ENCODE measurements around the gene CDH4. TPM values are rescaled to one million over a fixed set of nuclear protein-coding genes. Genes with fewer than 3 reads are reported as not detected.

The CDH4 gene
- total RNA-seq, 4 donors from 2014 or later = 0.71 to 4.2 (median 2.9) TPM

GRCh38 chr20:61726979-61727378, 474.9 kb downstream of the CDH4 start:
- intact Hi-C loops (cut with DNase I; ENCODE audit: low total_unique reads) = no loop called here
- WGBS, 2 donors = 94 to 96% methylated on average over 5 of the region's 5 CpGs
- no peak for DNase-seq (ENCODE audit: low spot score in 2 of 2)
- H3K4me3 ChIP-seq (ENCODE audit: low read depth, poor library complexity, severe bottlenecking) = no peak overlapping the region
- no peak for TF ChIP-seq POLR2A (IDR thresholded peaks at IDR 0.05)
- no peak for TF ChIP-seq CTCF (IDR thresholded peaks at IDR 0.05)

GRCh38 chr20:61727761-61728160, 475.7 kb downstream of the CDH4 start:
- intact Hi-C loops (cut with DNase I; ENCODE audit: low total_unique reads) = no loop called here
- H3K4me3 ChIP-seq (ENCODE audit: low read depth, poor library complexity, severe bottlenecking) = no peak overlapping the region
- no peak for TF ChIP-seq CTCF (IDR thresholded peaks at IDR 0.05)
- no peak for TF ChIP-seq POLR2A (IDR thresholded peaks at IDR 0.05)
- 53 to 80% methylated on average over 2 of the region's 2 CpGs for whole genome bisulfite sequencing, 2 donors
- DNase-seq (ENCODE audit: low spot score in 2 of 2) = no peak

DNA sequence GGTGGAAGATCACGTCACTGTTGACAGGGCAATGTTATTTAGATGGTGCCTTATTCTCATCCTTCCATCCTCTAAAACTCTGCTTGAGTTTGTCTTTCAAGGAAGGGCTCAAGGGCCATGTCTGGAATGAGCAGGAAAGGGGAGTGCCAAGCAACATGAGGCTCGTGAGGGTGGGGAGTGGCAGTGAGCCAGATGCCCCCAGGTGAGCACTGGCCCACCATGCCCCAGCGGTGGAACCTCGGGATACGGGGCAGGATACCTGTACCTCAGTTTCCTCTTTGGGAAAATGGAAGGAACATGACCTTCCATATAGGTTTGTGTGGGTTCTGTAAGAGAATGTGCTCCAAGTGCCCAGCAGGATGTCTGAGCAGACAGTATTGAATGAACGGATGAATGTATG, 476.3 kb downstream of the CDH4 start:
- 75 to 76% methylated on average over 6 of the region's 6 CpGs for WGBS, 2 donors
- H3K4me3 ChIP-seq (ENCODE audit: low read depth, poor library complexity, severe bottlenecking) = no peak overlapping the region
- DNase-seq (ENCODE audit: low spot score in 2 of 2) = no peak
- no peak for TF ChIP-seq POLR2A (IDR thresholded peaks at IDR 0.05)
- TF ChIP-seq CTCF (IDR thresholded peaks at IDR 0.05) = no peak
- intact Hi-C loops (cut with DNase I; ENCODE audit: low total_unique reads) = no loop called here

GRCh38 chr20:61728786-61729770, 477.0 kb downstream of the CDH4 start:
- no peak for TF ChIP-seq POLR2A (IDR thresholded peaks at IDR 0.05)
- no peak for TF ChIP-seq CTCF (IDR thresholded peaks at IDR 0.05)
- no peak for DNase-seq (ENCODE audit: low spot score in 2 of 2)
- WGBS, 2 donors = 58 to 77% methylated on average over 24 to 28 of the region's 28 CpGs
- intact Hi-C loops (cut with DNase I; ENCODE audit: low total_unique reads) = no loop called here
- H3K4me3 ChIP-seq (ENCODE audit: low read depth, poor library complexity, severe bottlenecking) = no peak overlapping the region

DNA sequence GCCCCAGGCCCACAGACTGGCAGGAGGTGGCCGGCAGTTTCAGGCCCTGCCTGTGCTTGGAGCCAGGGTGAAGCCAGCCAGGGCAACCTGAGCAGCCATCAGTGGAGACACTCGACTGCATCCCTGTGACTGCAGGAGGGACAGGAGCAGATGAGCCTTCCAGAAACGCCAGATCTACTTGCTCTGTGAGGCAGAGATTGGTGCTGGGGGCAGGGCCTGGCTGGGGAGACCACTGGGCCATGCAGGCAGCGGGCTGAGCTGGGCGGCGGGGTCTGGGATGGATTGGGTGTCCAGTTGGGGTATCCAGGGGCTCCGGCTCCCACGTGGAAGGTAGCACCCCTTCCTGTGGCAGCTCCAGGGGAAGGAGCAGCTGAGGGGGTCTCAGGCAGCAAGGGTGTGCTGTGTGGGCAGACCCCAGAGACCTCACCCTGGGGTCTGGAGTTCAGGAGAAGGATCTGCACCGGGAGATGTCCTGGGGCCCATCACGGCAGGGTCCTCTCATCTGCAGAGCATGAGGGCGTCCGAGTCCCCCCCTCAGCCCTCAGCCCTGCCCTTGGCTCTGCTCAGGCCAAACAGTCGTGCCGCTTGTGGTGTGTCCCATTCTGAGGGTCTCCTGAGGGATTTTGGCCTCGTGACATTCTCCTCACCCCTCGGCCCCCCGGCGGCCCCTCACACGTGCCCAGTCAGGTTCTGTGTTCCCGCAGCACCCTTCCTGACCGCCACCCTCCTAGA, 478.7 kb downstream of the CDH4 start:
- WGBS, 2 donors = 76 to 86% methylated on average over 19 to 21 of the region's 21 CpGs
- no peak for TF ChIP-seq CTCF (IDR thresholded peaks at IDR 0.05)
- no peak for TF ChIP-seq POLR2A (IDR thresholded peaks at IDR 0.05)
- DNase-seq (ENCODE audit: low spot score in 2 of 2) = no peak
- no peak overlapping the region for H3K4me3 ChIP-seq (ENCODE audit: low read depth, poor library complexity, severe bottlenecking)
- intact Hi-C loops (cut with DNase I; ENCODE audit: low total_unique reads) = no loop called here
